NCI-H146 treated with DMSO at 0.1 percent for 48 hours (cell line): Measurements from ENCODE around the gene ERGIC1.

Source experiments
- DNase-seq: peaks from one replicate; lab custom pipeline; 2025; ENCODE audit not compliant: unreplicated experiment; lab: John Stamatoyannopoulos, UW

ERGIC1 gene

DNA sequence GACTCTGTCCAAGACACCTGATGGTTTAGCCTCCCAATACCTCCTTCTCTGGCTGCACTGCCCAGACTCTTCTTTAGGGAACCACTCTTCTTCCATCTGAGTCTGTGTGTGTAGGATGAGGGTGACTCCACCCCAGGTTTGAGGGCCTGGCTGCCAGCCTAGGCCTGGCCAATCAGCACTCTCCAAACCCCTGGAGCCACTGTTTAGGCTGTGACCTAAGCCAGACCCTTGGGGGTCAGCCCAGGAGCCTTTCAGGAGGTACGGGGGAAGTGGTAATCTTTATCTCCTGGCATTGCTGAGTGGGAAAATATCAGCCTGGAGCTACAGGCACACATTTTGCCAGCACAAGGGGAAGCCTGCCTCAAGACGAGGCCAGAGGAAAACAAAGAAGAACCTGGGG, 6.2 kb upstream of the ERGIC1 start:
- no peak for DNase-seq

DNA sequence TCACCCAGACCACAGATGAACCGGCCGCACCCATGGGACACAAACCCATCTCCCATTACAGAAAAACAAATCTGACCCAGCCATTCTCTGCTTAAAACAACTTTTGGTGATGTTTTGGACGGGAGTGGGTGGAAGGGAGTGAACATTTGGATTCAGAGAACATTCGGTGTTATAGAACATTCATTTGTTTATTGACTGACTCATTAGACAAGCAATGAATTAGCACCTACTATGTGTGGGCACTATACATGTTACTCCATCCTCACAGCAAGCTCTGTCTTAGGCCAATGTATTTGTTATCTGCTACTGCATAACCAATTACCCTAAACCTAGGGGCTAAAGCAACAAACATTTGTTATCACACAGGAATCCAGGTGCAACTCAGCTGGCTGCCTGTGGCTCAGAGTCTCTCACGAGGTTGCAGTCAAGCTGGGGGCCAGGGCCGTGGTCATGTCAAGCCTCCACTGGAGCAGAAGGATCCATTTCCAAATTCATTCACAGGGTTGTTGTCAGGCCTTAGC, 5.1 kb upstream of the ERGIC1 start:
- DNase-seq: no peak

DNA sequence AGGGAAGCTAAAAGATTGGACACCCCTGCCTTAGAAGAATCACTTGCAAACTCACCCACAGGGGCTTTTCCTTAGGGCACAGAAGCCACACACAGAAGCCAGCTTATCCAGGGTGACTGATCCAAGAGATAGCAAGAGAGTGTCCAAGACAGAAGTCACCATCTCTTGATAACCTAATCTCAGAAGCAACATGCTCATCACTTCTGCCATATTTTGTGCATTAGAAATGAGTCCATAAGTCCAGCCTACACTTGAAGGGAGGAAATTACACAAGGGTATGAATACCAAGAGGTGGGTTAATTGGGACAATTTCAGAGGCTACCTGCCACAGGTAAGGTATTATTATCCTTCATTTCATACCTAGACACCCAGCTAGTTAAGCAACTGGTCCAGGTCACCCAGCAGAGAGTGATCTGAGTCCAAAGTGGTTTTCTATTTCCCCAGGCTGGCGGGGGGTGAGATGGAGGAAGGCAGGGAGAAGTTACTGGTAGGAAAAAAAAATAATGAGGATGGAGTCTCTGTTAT, 3.7 kb upstream of the ERGIC1 start:
- peak; percentile 37 for DNase-seq

DNA sequence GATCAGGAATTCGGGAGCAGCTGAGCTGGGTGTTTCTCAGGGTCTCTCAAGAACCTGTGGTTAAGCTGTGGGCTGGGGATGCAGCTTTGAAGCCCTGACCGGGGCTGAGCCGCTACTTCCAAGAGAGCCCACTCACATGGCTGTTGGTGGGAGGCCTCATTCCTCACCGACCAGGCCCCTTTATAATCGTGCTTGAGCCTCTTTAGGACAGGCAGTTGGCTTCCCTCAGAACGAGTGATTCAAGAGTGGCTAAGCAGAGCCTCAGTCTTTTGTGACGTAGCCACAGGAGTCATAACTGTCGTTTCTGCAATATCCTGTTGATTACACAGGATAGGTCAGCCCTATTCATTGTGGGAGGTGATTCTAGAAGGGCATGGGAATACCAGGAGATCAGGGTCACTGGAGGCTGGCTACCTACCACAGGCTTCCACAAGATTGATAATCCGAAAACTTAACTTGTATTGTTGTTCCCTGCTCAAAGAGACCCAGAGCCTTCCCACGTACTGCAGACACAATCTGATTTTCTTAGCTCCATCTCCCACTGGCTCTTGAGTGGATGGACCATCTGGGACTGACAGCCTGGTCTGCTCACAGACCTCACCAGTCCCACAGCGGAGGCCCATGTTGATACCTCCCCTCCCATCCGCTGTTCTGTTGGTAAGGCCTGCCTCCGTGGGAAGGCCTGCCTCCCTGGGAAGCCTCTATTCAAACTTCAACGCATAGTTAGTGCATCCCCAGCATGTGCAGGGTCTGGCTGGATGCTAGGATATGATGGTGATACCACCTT, 3.0 kb upstream of the ERGIC1 start:
- DNase-seq: no peak

DNA sequence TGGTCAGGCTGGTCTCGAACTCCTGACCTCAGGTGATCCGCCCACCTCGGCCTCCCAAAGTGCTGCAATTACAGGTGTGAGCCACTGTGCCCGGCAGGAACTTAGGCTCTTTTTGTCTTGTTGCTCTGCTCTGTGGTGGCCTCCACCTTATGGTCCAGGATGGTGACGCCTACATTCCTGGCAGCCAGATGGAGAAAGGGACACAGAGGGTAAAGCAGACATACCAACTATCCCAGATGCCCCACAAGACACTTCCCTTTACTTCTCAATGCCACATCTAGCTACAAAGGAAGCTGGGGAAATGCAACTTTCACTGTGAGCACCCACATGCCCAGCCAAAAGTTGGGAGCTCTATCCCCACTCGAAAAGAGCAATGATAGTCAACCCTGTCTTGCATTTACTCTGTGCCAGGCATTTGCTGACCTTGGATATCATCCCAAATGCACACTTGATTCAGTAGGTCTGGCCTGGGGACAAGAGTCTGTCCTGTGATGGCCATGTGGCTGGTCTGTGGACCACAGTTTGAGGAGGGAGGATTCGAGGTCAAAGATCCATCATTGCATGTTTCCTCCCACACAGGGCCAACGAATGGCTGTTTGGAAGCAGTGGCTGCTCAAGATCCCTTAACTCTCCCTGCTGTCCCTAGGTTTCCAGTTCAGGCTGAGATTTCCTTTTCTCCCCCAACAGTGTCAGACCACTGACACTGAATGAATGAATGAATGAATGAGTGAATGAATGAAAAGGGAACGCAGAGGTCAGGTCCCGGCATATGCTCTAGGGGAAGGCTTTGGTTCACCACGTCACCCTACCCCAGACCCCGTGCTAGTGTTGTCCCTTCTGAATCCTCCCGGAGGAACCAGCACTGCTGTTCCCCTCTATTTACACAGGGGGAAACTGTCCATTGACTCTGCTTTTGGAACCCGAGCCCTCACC, 1.4 kb upstream of the ERGIC1 start:
- no peak for DNase-seq

DNA sequence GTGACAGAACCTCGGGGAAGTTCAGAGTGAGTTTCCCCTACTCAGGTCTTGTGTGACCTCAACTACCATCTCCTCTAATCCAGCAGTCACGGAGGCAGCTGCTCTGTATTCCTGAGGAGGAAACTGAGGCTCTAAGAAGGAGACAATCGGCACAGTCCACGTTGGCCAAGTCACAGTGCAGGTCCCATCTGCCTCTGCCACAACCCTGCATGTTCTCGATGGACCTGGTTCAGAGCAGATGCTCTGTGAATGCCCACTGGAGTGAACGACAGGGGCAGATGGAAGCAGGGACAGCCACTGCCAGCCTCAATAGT, 722 bp upstream of the ERGIC1 start:
- DNase-seq: no peak

DNA sequence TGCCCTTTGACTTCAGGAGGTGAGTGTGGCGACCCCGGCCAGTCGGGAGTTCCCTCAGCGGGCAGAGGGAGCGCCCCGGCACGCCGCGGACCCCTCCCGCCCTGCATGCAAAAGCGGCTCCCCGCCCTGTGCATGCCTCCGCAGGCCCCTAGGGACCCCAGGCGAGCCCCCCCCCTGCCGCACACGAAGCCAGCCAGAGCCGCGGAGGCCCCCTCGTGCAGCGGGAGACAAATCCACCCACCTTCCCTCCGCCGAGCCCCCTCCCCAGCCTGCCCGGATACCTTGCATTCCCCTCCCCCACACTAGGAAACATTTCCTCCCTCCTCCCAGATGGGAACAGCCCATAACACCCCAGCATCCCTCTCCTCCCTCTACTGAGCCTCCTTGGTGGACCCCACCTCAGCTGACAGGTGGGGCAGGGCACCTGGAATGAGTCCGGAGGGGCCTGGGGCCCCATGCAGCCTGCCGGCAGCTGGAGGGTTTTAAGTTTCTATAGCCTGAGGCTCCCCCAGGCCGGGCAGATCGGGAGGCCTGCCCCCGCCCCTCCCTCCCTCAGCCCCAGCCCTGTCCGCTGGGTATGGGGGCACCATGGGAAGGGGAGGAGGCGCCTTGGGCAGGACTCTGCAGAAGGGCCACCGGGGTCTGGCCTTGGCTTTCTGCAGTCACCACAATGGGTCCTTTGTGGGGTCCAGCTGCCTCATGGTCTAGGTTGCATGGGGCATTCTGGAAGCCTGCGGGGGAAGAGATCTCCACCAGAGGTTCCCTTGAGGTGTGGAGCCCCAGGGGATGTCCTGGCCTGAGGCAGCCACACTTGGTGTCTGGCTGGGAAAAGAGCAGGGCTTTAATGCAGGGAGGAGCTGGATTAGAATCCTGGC, 601 bp downstream of the ERGIC1 start:
- DNase-seq: no peak

DNA sequence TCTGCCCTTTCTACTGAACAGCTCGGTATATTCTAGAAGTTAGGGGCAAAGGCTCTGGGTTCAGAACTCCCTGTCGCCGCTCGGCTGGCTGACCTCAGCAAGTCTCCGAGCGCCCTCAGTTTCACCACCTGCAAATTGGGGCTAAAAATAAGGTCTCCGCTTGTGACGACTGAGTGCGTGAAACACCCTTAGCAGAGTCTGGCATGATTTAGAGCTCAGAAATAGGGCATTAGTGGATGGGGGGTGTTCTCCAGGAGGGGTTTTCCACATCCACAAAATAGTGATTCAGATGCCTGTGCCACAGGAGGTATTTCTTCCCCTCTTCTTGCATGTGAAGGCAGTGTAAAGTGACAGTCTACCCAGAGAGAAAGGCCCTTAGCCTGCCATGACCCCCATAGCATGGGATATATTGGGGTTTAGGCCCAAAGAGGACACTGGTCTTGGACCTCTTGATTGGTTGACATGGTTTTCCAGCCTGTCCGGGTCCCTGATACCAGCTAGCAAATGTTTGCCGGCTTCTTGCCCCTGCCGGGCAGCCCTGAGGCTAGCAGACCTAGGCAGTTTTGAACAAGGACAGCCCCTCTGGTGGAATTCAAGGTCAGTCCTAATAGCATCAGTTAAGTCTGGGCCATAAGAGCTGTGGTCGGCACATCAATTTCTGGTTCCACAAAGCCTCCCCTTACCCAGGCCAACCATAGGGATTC, 1.4 kb downstream of the ERGIC1 start:
- no peak for DNase-seq

DNA sequence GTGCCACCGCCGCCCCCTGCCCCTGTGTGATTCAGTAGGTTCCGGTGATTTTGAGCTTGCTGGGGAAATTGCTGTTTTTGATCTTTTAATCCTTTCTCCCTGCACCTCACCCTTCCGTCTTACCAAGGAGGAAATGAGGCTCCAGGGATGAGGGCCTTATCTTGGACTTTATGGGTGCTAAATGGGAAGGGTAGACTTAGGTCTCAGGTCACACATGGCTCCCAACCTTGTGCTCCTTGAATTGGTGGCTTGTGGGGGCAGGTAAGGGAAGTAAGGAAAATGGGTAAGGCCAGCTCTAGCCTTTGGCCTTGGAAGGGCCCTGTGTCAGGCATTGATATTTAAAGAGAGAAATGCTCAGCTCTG, 1.9 kb downstream of the ERGIC1 start:
- no peak for DNase-seq

DNA sequence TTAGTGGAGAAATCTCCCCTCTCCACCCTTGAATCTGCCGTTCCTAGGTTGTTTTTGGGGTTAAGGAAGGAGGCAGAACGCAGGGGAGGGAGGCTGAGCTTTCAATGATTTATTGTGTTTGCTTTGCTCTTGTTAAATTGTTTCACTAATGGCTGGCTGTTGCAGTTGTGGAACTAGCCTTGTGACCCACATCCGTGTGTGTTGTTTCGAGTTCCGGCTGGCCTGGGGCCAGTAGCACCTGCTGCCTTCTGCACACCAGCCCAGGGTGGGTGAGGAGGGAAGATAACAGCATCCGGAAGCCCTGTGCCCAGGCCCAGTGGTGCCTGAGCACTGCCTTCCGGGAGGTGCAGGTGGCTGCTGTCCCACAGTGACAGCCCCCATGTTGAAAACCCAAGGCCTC, 3.6 kb downstream of the ERGIC1 start:
- DNase-seq: peak; percentile 61

DNA sequence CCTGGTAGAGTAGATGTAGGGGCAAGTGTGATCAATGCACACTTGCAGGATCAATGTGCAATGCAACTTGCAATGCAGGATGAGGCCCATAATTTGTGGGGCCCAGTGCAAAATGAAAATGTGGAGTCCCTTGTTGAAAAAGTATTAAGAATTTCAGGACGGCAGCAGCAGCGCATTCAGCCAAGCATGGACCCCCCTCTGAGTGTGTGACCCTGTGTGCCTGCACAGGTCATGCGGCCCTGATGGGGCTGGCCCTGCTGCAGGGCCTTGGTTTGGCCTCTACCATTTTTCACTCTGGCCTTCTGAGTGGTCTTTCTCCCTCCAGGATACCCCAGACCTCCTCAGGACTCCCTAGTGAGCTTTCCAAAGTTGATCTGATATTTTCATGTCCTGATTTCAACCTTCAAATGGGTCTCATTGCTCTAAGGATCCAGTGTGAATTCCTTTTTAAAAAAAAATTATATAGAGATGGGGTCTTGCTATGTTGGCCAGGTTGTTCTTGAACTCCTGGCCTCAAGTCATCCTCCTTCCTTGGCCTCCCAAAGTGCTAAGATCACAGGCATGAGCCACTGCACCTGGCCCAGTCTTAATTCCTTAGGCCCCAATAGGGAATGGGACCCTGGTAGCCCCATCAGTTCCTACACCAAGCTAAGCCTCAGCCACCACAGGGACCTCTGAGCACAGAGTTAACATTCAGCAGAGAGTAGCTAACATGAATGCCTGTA, 4.3 kb downstream of the ERGIC1 start:
- DNase-seq: no peak

DNA sequence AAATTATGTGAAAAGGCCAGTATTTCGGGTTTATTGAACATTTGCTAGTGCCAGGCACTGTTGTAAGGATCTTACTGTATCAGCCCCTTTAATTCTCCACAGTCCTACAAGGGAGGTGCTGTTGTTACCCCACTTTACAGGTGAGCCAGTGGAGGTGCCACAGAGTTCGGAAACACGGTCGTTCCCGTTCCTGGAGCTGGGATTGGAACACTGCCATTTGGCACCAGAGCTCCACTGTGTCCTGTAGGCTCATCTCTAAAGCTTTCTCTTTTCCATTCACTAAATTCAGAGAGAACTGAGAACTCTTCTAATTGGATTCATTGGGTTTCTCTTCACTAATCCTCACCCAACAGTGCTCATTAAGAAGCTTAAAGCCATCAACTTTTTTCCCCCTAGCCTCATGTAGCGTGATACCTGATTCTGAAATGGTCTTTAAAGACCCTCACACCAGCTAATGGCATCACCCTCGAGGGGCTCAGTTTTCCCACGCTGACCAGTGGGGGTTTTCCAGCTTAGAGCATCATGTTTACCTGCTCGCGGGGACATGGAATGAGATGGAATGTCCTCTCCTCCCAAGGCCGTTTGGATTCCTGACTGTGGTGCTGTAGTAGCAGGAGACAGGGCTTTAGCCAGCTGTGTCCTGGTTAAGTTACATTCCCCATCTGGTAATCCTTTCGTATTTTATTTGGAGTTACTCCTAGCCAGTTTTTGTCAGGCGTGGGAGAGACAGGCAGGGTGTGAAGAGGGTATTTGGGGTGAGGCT, 5.8 kb downstream of the ERGIC1 start:
- no peak for DNase-seq

DNA sequence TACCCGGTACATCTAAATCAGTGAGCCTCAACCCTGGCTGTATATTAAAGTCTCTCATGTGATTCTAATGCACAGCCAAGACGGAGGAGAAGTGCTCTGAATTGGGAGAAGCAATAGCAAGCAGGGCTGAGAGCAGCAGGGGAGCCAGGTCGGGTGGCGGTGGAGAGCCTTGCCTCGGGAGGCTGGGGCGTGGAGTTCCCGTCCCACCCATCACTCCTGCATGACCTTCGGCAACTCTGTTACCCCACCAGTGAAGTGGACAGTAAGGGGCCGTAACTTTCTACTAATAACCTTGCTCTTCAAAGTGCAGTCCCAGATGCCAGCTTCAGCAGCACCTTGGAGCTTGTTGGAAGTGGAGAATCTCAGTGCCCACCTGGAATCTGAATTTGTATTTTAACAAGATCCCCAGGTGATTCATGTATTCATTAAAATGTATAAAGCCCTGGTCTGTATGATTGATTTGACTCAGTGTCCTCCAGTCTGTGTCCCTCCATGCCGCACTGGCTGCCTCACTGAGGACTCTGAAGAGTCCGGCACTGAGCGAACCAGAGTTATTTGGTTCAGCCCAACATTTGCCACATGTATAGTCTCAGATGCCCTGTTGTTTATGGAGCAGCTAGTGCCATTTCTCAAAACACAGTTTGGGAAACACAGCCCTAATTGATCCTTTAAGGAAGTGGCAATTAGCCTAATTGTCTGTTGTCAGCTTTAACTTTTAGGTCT, 6.5 kb downstream of the ERGIC1 start:
- no peak for DNase-seq

DNA sequence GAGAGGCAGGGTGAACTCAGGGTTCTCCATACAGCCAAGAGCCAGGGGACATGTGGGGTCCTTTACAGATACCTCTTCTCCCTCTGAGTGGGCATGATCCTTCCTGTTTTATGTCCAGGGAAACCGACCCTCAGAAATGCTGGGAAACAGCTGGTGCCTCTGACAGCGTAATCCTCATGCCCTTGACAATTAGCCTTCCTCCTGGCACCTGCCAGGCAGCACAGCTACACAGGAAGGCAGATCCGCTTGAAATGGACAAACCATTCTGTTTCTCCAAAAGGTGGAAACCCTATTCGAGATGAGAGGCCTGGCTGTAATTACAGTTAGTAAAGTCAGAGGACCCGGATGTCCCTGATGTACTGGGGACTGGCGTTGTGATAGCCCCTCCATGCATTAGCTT, 7.2 kb downstream of the ERGIC1 start:
- no peak for DNase-seq

DNA sequence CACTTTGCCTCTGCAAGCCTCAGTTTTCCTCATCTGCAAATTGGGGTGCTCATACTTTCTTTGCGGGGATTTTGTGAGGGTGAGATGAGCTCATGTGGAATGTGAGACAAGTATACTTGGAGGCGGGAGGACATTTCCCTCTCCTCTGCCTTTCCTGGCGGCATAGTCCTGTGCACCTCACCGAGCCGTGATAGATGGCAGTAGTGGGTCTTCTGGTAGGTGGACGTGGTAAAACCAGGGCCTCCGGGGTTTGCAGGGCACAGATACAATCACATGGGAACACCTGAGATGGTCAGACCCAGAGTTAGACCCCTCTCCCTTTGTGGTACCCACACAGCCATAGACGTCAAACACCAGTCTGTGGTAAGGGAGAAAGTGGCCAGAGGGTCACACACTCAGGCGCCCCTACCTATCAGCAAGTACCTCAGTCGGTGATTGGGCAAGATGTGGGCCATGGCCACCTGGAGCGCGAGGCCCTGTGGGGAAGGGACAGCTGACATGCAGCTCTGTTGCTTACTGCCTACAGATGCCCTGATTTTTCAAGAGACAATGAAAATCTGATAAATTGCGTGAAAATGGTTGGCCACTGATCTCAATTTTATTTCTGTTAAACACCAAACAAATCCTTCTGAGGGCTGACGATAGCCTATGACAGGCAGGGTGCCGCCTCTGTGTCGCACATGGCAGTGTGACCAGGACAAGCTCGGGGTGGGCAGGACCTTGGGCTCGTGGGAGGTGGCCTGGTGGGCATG, 9.9 kb downstream of the ERGIC1 start:
- DNase-seq: no peak

DNA sequence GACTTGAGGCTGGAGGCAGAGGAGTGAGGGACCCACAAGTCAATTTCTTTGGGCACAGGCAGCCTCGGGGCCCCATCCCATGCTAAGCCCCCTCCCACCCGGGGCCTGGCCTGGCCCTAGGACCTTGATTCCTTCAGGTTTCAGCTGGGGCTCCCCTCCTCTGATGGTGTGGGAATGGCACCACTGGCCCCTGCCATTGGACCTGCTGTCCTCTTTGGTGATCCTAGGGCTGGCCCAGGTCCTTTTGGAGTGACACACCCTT, 10.5 kb downstream of the ERGIC1 start:
- no peak for DNase-seq

DNA sequence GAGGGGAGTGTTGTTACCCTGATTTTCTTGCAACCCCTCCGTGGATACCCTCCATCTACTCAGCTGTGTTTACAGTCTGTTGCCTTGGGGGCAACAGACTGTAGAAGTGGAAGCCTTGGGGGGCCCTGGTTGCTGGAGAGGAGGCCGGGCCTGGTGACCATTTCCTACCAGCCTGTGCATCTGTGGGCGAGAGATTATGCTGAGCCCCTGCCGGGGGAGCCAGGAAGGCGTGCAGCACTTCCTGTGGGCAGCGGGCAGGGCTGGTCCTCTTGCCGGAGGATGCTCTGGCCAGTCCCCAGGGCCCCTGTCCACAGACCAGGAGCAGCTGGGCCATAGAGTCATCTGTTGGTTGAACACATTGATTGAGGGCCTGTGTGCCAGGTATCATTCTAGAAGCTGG, 11.1 kb downstream of the ERGIC1 start:
- no peak for DNase-seq

DNA sequence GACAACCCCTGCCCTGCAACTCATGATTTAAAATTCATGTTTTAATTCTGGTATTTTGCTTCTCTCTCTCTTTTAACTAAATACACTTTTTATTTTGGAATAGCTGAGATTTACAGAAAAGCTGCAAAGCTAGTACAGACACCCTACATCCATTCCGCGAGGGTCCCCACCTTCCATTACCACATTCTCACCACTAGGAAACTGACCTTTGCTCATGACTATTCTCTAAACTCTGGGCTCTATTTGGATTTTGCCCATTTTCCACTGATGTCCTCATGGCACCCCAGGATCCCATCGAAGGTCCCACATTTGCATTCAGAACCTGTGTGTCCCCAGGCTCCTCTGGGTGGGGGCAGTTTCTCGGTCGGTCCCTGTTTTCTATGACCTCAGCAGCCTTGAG, 11.5 kb downstream of the ERGIC1 start:
- no peak for DNase-seq
